ENCODE results near the gene CACNA1B.
"Not testable (repeated sequence)": the region's sequence is repeated elsewhere in the genome, so short reads cannot be mapped to it uniquely, and the experiment has no call there.

Gene CACNA1B

GRCh38 chr9:138103849-138104206, 226.2 kb downstream of the CACNA1B start:
- Mint-ChIP-seq H3K27ac (no peak overlapping the region), H3K9me3 (peaks cover 4% of the 10 kb centered on the region), H3K27me3 (ENCODE audit: low read depth) (peaks cover 3% of the 10 kb centered on the region), H3K36me3 (ENCODE audit: low read depth) (no peaks in the 10 kb centered on the region), H3K4me1 (peaks cover 6% of the 10 kb centered on the region), H3K4me3 (no peak overlapping the region)
- no peak for TF ChIP-seq CTCF (IDR thresholded peaks at IDR 0.05; ENCODE audit: unreplicated experiment in 3 of 3)

DNA sequence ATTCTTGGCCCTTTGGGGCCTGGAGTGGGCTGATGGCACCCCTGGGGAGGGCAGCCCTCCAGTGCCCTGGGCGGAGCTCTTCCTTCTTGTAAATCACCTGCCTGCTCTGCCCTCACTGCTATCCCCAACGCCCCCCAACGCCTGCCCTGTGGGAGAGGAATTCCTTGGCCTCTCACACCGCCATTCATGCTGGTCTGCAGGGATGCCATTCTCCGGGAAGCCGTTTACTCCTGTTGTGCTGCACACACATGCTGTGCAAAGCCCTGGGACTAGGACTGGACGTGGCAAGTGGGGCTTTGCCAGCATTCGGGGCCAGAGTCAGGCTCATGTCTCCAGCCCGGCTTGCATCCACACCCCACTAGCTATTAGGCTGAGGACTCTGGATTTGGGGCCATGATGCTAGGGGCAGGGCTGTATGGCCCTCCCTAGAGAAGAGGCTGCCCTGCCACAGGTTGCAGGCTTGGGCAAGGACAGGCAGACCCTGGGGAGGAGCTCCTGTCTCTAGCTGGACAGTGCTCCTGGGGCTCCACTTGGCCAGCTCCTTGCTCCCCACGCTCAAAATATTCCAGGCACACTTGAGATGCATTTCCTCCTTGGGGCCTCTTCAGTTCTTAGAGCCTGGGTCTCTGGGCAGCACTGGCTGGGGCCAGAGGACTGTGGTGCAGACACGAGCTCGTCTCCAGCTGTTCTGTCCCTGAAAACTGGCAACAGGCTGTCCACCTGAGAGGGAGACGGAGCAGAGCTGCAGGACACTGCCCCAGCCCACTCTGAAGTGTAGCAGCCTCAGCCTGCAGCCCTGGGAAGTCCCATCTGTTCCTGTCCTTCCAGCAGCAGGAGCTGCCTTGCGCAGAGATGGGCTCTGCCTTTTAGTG, 226.9 kb downstream of the CACNA1B start:
- H3K27ac Mint-ChIP-seq, result no peak overlapping the region
- H3K4me1 Mint-ChIP-seq, result peaks cover 6% of the 10 kb centered on the region
- peaks cover 2% of the 10 kb centered on the region for H3K27me3 Mint-ChIP-seq (ENCODE audit: low read depth)
- no peak overlapping the region for H3K4me3 Mint-ChIP-seq
- H3K9me3 Mint-ChIP-seq, result peaks cover 4% of the 10 kb centered on the region
- TF ChIP-seq CTCF (IDR thresholded peaks at IDR 0.05; ENCODE audit: unreplicated experiment in 3 of 3), result no peak
- no peaks in the 10 kb centered on the region for H3K36me3 Mint-ChIP-seq (ENCODE audit: low read depth)

- Mint-ChIP-seq H3K4me3 (no peak overlapping the region), H3K4me1 (peaks cover 6% of the 10 kb centered on the region), H3K36me3 (ENCODE audit: low read depth) (no peaks in the 10 kb centered on the region), H3K9me3 (peaks cover 4% of the 10 kb centered on the region), H3K27me3 (ENCODE audit: low read depth) (no peaks in the 10 kb centered on the region), H3K27ac (no peak overlapping the region)
- TF ChIP-seq CTCF (IDR thresholded peaks at IDR 0.05; ENCODE audit: unreplicated experiment in 3 of 3), result no peak
Measured at GRCh38 chr9:138105123-138105415, 227.5 kb downstream of the CACNA1B start.

GRCh38 chr9:138105561-138106505, 228.3 kb downstream of the CACNA1B start:
- Mint-ChIP-seq H3K27ac (no peak overlapping the region), H3K4me3 (no peak overlapping the region), H3K9me3 (peaks cover 7% of the 10 kb centered on the region), H3K27me3 (ENCODE audit: low read depth) (no peaks in the 10 kb centered on the region), H3K4me1 (no peaks in the 10 kb centered on the region), H3K36me3 (ENCODE audit: low read depth) (no peaks in the 10 kb centered on the region)
- no peak for TF ChIP-seq CTCF (IDR thresholded peaks at IDR 0.05; ENCODE audit: unreplicated experiment in 3 of 3)

GRCh38 chr9:138107039-138107438, 229.5 kb downstream of the CACNA1B start:
- H3K4me1 Mint-ChIP-seq, H3K27ac Mint-ChIP-seq, H3K4me3 Mint-ChIP-seq: not testable (repeated sequence)

DNA sequence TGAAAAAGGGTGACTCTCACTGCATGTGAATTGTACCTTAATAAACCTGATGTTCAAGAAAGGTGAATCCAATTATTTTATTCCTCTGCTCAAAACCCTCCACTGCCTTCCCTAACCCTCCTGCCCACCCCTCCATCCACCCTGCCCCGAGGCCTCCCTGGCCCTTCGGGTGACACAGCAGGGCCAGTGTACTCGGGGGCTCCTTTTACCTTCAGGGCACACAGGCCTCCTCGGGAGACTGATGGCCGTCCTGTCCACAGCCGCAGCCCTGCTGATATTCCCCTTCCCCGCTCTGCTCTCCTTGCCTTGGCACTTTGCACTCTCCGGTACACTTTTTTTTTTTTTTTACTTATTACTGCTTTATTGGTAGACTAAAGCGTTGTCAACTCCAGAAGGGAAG, 234.0 kb downstream of the CACNA1B start:
- no peaks in the 10 kb centered on the region for H3K36me3 Mint-ChIP-seq (ENCODE audit: low read depth)
- no peak overlapping the region for H3K27ac Mint-ChIP-seq
- no peak overlapping the region for H3K4me3 Mint-ChIP-seq
- peaks cover 18% of the 10 kb centered on the region for H3K9me3 Mint-ChIP-seq
- H3K27me3 Mint-ChIP-seq (ENCODE audit: low read depth), result peaks cover 8% of the 10 kb centered on the region
- no peak for TF ChIP-seq CTCF (IDR thresholded peaks at IDR 0.05; ENCODE audit: unreplicated experiment in 3 of 3)
- no peaks in the 10 kb centered on the region for H3K4me1 Mint-ChIP-seq

More at GRCh38 chr9:138107039-138107438, 229.5 kb downstream of the CACNA1B start:
- not testable (repeated sequence) for H3K9me3 Mint-ChIP-seq; H3K36me3 Mint-ChIP-seq (ENCODE audit: low read depth); H3K27me3 Mint-ChIP-seq (ENCODE audit: low read depth)
